D721Med (cell line): ENCODE results near the gene TGFB2.

Experiments used
- DNase-seq: peaks from one replicate; pipeline ENCODE4 v3.0.0; 2011; ENCODE audit warnings: low spot score; ENCODE audit not compliant: insufficient read length
- FAIRE-seq: peaks from 2 replicates; lab custom pipeline; 2011; peaks lifted over from hg19 to GRCh38; lab: Jason Lieb, UNC
- TF ChIP-seq, protein P1 (sequence below): IDR thresholded peaks from 2 replicates; pipeline ENCODE4 v1.5.1; 2012; ENCODE audit warnings: mild to moderate bottlenecking, control low read depth; ENCODE audit not compliant: insufficient read depth; ENCODE audit errors: missing control alignments

The TGFB2 gene

GRCh38 chr1:218431476-218431875, 86.3 kb downstream of the TGFB2 start:
- DNase-seq (no peak), FAIRE-seq (peak; percentile 16)
- TF ChIP-seq, protein P1, sequence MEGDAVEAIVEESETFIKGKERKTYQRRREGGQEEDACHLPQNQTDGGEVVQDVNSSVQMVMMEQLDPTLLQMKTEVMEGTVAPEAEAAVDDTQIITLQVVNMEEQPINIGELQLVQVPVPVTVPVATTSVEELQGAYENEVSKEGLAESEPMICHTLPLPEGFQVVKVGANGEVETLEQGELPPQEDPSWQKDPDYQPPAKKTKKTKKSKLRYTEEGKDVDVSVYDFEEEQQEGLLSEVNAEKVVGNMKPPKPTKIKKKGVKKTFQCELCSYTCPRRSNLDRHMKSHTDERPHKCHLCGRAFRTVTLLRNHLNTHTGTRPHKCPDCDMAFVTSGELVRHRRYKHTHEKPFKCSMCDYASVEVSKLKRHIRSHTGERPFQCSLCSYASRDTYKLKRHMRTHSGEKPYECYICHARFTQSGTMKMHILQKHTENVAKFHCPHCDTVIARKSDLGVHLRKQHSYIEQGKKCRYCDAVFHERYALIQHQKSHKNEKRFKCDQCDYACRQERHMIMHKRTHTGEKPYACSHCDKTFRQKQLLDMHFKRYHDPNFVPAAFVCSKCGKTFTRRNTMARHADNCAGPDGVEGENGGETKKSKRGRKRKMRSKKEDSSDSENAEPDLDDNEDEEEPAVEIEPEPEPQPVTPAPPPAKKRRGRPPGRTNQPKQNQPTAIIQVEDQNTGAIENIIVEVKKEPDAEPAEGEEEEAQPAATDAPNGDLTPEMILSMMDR, result no peak

GRCh38 chr1:218433744-218434143, 88.6 kb downstream of the TGFB2 start:
- DNase-seq (no peak), FAIRE-seq (no peak)
- TF ChIP-seq, protein P1, result no peak

DNA sequence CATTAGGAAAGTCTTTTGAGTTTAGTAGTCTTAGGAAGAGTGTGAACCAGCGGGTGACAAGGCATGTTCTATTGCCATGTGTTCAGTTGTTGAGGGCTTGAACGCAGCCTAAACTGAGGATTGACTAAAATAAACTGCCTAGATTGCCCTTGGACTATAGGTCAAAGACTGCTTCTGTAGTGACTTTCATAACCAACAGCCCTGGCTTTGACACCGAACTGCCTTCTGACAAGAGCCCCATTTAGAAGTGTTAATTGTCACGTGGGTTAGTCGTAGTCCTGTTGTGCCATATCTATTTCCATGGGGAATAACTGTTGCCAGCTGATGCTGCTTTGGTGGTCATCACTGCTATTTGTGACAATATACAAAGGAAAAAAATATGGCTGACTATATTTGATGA, 90.4 kb downstream of the TGFB2 start:
- FAIRE-seq (no peak), DNase-seq (no peak)
- TF ChIP-seq, protein P1, result no peak

- FAIRE-seq (no peak), DNase-seq (no peak)
- TF ChIP-seq, protein P1, result no peak
Observed at GRCh38 chr1:218436346-218436745, 91.2 kb downstream of the TGFB2 start.

DNA sequence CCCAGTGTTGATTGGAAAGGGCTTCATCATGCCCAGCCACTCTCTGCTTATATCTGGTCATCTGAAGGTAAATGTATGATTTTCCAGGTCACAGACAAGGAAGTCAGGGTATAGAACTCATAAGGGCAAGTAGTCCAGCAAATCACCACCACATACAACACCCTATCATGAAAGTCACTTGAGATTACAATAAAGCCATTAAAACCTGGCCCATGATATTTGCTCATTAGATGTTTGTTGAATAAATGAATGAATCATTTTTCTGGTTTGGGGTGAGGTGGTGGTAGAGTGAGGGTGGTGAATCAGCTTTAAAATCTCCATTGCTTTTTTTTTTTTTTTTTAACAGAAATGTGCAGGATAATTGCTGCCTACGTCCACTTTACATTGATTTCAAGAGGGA, 91.9 kb downstream of the TGFB2 start:
- TF ChIP-seq, protein P1, result no peak
- DNase-seq (no peak), FAIRE-seq (no peak)

DNA sequence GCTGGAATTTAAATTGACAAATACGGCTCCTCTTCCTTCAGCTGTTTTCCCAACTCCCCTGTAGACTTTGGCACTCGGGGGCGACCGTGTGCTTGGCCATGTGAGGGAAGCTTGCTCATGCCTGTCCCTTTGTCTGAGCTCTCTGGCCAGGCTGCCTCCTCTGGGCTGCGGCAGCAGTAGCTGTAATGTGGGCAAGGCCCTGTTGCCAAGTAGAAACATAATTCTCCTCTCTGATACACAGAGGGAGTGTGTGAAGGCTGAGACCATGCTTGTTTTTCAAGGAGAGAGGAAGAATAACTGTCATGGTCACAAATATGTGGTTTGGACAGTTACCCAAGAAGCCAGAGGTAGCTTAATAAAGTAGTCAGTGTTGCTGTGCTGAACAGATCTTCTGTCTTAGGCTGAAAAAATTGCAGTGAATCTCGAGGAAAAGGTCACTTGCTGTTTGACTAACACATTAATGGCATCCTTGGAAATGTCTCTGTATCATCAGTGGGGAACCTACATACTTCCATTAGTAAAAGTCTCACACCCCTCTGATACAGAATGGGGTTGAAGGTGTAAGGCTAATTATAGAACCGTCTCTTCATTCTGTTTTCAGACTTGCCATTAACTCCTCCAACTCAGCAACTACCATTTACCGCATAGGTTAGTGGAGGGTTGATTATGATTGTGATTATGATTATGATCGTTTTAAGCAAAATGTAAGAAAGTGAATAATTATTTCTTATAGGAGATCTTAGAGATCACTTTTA, 94.6 kb downstream of the TGFB2 start:
- FAIRE-seq (peak; percentile 44), DNase-seq (no peak)
- TF ChIP-seq, protein P1, result no peak

GRCh38 chr1:218443255-218443654, 98.1 kb downstream of the TGFB2 start:
- DNase-seq (no peak), FAIRE-seq (no peak)
- TF ChIP-seq, protein P1, result no peak
